DOHH2 (cell line): ENCODE results near the gene FAM216B.

Source experiments
- H3F3A ChIP-seq: fragments of 200-600 bp; sonication (generic), shearing (Covaris generic); 2 replicates; pipeline ENCODE4 v1.6.0; 2016; ENCODE audit warnings: antibody characterized with exemption, mild to moderate bottlenecking; ENCODE audit not compliant: control insufficient read depth, insufficient read depth
- H3K27ac ChIP-seq: fragments of 200-600 bp; sonication (generic); 2 replicates; pipeline ENCODE4 v1.5.1; 2014; ENCODE audit warnings: low read depth, mild to moderate bottlenecking, low read length, moderate library complexity
- H3K27me3 ChIP-seq: fragments of 200-600 bp; sonication (generic); 2 replicates; pipeline ENCODE4 v1.6.1; 2014; ENCODE audit warnings: mild to moderate bottlenecking, low read length, mixed read lengths; ENCODE audit not compliant: control insufficient read depth
- H3K36me3 ChIP-seq: fragments of 200-600 bp; sonication (generic); 2 replicates; pipeline ENCODE4 v1.6.1; 2014; ENCODE audit warnings: mild to moderate bottlenecking, low read length, moderate library complexity, mixed read lengths; ENCODE audit not compliant: control insufficient read depth
- H3K4me1 ChIP-seq: fragments of 200-600 bp; sonication (generic); 2 replicates; pipeline ENCODE4 v1.6.1; 2014; ENCODE audit warnings: mild to moderate bottlenecking, low read length, mixed read lengths; ENCODE audit not compliant: control insufficient read depth
- H3K4me2 ChIP-seq: fragments of 200-600 bp; sonication (generic); 2 replicates; pipeline ENCODE4 v1.6.0; 2014; ENCODE audit warnings: mild to moderate bottlenecking, low read length, moderate library complexity
- H3K4me3 ChIP-seq: fragments of 200-600 bp; sonication (generic); 2 replicates; pipeline ENCODE4 v1.5.1; 2014; ENCODE audit warnings: mild to moderate bottlenecking, low read length, mixed read lengths
- H3K79me2 ChIP-seq: fragments of 200-600 bp; sonication (generic); 2 replicates; pipeline ENCODE4 v1.6.1; 2014; ENCODE audit warnings: mild to moderate bottlenecking, low read length, mixed read lengths; ENCODE audit not compliant: control insufficient read depth
- H3K9me2 ChIP-seq: fragments of 200-600 bp; sonication (generic); replicated peaks from 2 replicates; pipeline ENCODE4 v1.6.1; 2014; ENCODE audit warnings: mild to moderate bottlenecking, low read length, mixed read lengths; ENCODE audit not compliant: control insufficient read depth
- H3K9me3 ChIP-seq: fragments of 200-600 bp; sonication (generic); 2 replicates; pipeline ENCODE4 v1.6.1; 2014; ENCODE audit warnings: antibody characterized with exemption, low read length, mixed read lengths; ENCODE audit not compliant: control insufficient read depth, insufficient read depth
- H4K20me1 ChIP-seq: fragments of 200-600 bp; sonication (generic); 2 replicates; pipeline ENCODE4 v1.6.0; 2014; ENCODE audit warnings: low read depth, mild to moderate bottlenecking, antibody characterized with exemption, low read length, moderate library complexity; ENCODE audit not compliant: control insufficient read depth, insufficient read depth
- CTCF ChIP-seq: fragments of 200-600 bp; sonication (generic); IDR thresholded peaks from one replicate; pipeline ENCODE4 v1.5.1; 2014; ENCODE audit warnings: antibody characterized with exemption, mild to moderate bottlenecking, low read depth, low read length; ENCODE audit not compliant: poor library complexity, severe bottlenecking
- EZH2phosphoT487 ChIP-seq: fragments of 200-600 bp; sonication (generic); IDR thresholded peaks from 2 replicates; pipeline ENCODE4 v1.6.1; 2017; ENCODE audit warnings: borderline replicate concordance, mild to moderate bottlenecking, antibody characterized with exemption, low read length, moderate library complexity, mixed read lengths

The FAM216B gene

GRCh38 chr13:42746866-42747265, 34.5 kb upstream of the FAM216B start:
- H4K20me1 ChIP-seq: no peaks in the 10 kb centered on the region
- no peak overlapping the region for H3K4me2 ChIP-seq
- H3F3A ChIP-seq: no peaks in the 10 kb centered on the region
- H3K27me3 ChIP-seq: 0 out of 2 replicates have a peak, but pooled peaks cover 2% of the 10 kb centered on the region
- no peaks in the 10 kb centered on the region for H3K9me3 ChIP-seq
- no peak overlapping the region for H3K4me3 ChIP-seq
- H3K36me3 ChIP-seq: no peaks in the 10 kb centered on the region
- TF ChIP-seq CTCF (no peak), EZH2phosphoT487 (no peak)
- H3K9me2 ChIP-seq: no peaks in the 10 kb centered on the region
- H3K27ac ChIP-seq: no peak overlapping the region
- no peaks in the 10 kb centered on the region for H3K79me2 ChIP-seq
- no peaks in the 10 kb centered on the region for H3K4me1 ChIP-seq

GRCh38 chr13:42747399-42747873, 33.9 kb upstream of the FAM216B start:
- no peak overlapping the region for H3K27ac ChIP-seq
- no peak overlapping the region for H3K4me2 ChIP-seq
- H4K20me1 ChIP-seq: no peaks in the 10 kb centered on the region
- H3K27me3 ChIP-seq: 0 out of 2 replicates have a peak, but pooled peaks cover 2% of the 10 kb centered on the region
- no peaks in the 10 kb centered on the region for H3K79me2 ChIP-seq
- TF ChIP-seq CTCF: no peak
- no peak for TF ChIP-seq EZH2phosphoT487
- no peaks in the 10 kb centered on the region for H3K9me2 ChIP-seq
- no peak overlapping the region for H3K4me3 ChIP-seq
- H3K36me3 ChIP-seq: no peaks in the 10 kb centered on the region
- no peaks in the 10 kb centered on the region for H3F3A ChIP-seq
- no peaks in the 10 kb centered on the region for H3K9me3 ChIP-seq
- H3K4me1 ChIP-seq: no peaks in the 10 kb centered on the region

GRCh38 chr13:42750794-42751193, 30.6 kb upstream of the FAM216B start:
- Histone ChIP-seq H3K27me3 (0 out of 2 replicates have a peak, but pooled peaks cover 2% of the 10 kb centered on the region), H4K20me1 (no peaks in the 10 kb centered on the region), H3K4me2 (no peak overlapping the region), H3K27ac (no peak overlapping the region), H3K9me2 (no peaks in the 10 kb centered on the region), H3K4me3 (no peak overlapping the region), H3F3A (no peaks in the 10 kb centered on the region), H3K79me2 (no peaks in the 10 kb centered on the region), H3K9me3 (no peaks in the 10 kb centered on the region), H3K36me3 (no peaks in the 10 kb centered on the region), H3K4me1 (no peaks in the 10 kb centered on the region)
- TF ChIP-seq EZH2phosphoT487 (no peak), CTCF (no peak)
